ENCODE results near the gene DNAJB8. TPM values are rescaled to one million over a fixed set of nuclear protein-coding genes. Genes with fewer than 3 reads are reported as not detected.

The DNAJB8 gene
- total and polyA plus RNA-seq, 2 experiments from 2014 or later = not detected

- peaks cover 9% of the 10 kb centered on the region for H3K4me1 ChIP-seq (ENCODE audit: low read depth)
- no peak overlapping the region for H3K27ac ChIP-seq
- no peaks in the 10 kb centered on the region for H3K36me3 ChIP-seq
- DNase-seq (ENCODE audit: low read depth in 1 of 2, low spot score in 1 of 2) = peak in 1 of 2 donors; percentile 19
- TF ChIP-seq CTCF (IDR thresholded peaks at IDR 0.05; ENCODE audit: low read depth, low read length) = no peak
- H3K4me3 ChIP-seq = no peak overlapping the region
- no peaks in the 10 kb centered on the region for H3K9me3 ChIP-seq (ENCODE audit: low read depth)
- H3K27me3 ChIP-seq = peaks cover 29% of the 10 kb centered on the region
Measured at GRCh38 chr3:128424508-128425069, 42.1 kb downstream of the DNAJB8 start.

GRCh38 chr3:128423525-128424147 lies 43.1 kb downstream of the DNAJB8 start:
- no peak for DNase-seq (ENCODE audit: low read depth in 1 of 2, low spot score in 1 of 2)
- H3K27me3 ChIP-seq = peaks cover 23% of the 10 kb centered on the region
- H3K9me3 ChIP-seq (ENCODE audit: low read depth) = no peaks in the 10 kb centered on the region
- H3K4me1 ChIP-seq (ENCODE audit: low read depth) = peaks cover 9% of the 10 kb centered on the region
- no peak overlapping the region for H3K27ac ChIP-seq
- H3K36me3 ChIP-seq = no peaks in the 10 kb centered on the region
- TF ChIP-seq CTCF (IDR thresholded peaks at IDR 0.05; ENCODE audit: low read depth, low read length) = no peak
- no peak overlapping the region for H3K4me3 ChIP-seq

GRCh38 chr3:128422762-128423524 lies 43.7 kb downstream of the DNAJB8 start:
- Histone ChIP-seq H3K27me3 (peaks cover 18% of the 10 kb centered on the region), H3K27ac (no peak overlapping the region), H3K4me1 (ENCODE audit: low read depth) (peaks cover 9% of the 10 kb centered on the region), H3K4me3 (no peak overlapping the region), H3K9me3 (ENCODE audit: low read depth) (no peaks in the 10 kb centered on the region), H3K36me3 (no peaks in the 10 kb centered on the region)
- no peak for TF ChIP-seq CTCF (IDR thresholded peaks at IDR 0.05; ENCODE audit: low read depth, low read length)
- DNase-seq (ENCODE audit: low read depth in 1 of 2, low spot score in 1 of 2) = no peak

GRCh38 chr3:128421966-128422365 lies 44.7 kb downstream of the DNAJB8 start:
- H3K27me3 ChIP-seq = peaks cover 11% of the 10 kb centered on the region
- DNase-seq (ENCODE audit: low read depth in 1 of 2, low spot score in 1 of 2) = no peak
- H3K9me3 ChIP-seq (ENCODE audit: low read depth) = no peaks in the 10 kb centered on the region
- no peak for TF ChIP-seq CTCF (IDR thresholded peaks at IDR 0.05; ENCODE audit: low read depth, low read length)
- H3K36me3 ChIP-seq = no peaks in the 10 kb centered on the region
- H3K4me3 ChIP-seq = no peak overlapping the region
- H3K27ac ChIP-seq = no peak overlapping the region
- peaks cover 9% of the 10 kb centered on the region for H3K4me1 ChIP-seq (ENCODE audit: low read depth)

GRCh38 chr3:128421439-128421836 lies 45.3 kb downstream of the DNAJB8 start:
- Histone ChIP-seq H3K4me3 (no peak overlapping the region), H3K4me1 (ENCODE audit: low read depth) (peaks cover 9% of the 10 kb centered on the region), H3K27ac (no peak overlapping the region), H3K36me3 (no peaks in the 10 kb centered on the region), H3K27me3 (peaks cover 6% of the 10 kb centered on the region), H3K9me3 (ENCODE audit: low read depth) (no peaks in the 10 kb centered on the region)
- no peak for TF ChIP-seq CTCF (IDR thresholded peaks at IDR 0.05; ENCODE audit: low read depth, low read length)
- DNase-seq (ENCODE audit: low read depth in 1 of 2, low spot score in 1 of 2) = no peak

Measured in cardiac muscle cell (in vitro differentiated cells and primary cell).